ENCODE measurements around the gene PLEKHH1.

GRCh38 chr14:67485501-67486095 lies 47.5 kb upstream of the PLEKHH1 start:
- no peak for TF ChIP-seq CTCF (IDR thresholded peaks at IDR 0.05; ENCODE audit: low read depth, low read length)
- no peak for TF ChIP-seq EZH2phosphoT487 (IDR thresholded peaks at IDR 0.05; ENCODE audit: low read depth)
